ENCODE results near the gene NUAK1.

DNA sequence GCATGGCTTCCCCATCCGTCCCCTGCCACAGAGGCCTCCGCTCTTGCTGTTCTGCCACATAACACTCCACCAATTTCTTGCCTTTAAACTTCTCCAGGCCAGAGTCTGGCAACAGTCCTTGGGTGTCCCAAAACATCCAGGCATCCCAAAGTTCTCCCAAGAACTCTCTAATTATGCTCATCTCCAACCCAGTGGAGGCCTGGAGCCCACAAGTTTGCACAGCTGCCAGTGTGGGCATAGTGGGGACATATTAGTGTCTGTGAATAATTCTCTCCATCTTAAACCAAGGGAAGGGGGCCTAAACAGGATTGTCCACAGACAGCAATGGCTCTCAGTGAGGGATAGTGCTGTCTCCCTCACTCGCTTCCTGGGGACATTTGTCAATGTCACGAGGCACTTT is 124.8 kb downstream of the NUAK1 start:
- TF ChIP-seq, protein P1, sequence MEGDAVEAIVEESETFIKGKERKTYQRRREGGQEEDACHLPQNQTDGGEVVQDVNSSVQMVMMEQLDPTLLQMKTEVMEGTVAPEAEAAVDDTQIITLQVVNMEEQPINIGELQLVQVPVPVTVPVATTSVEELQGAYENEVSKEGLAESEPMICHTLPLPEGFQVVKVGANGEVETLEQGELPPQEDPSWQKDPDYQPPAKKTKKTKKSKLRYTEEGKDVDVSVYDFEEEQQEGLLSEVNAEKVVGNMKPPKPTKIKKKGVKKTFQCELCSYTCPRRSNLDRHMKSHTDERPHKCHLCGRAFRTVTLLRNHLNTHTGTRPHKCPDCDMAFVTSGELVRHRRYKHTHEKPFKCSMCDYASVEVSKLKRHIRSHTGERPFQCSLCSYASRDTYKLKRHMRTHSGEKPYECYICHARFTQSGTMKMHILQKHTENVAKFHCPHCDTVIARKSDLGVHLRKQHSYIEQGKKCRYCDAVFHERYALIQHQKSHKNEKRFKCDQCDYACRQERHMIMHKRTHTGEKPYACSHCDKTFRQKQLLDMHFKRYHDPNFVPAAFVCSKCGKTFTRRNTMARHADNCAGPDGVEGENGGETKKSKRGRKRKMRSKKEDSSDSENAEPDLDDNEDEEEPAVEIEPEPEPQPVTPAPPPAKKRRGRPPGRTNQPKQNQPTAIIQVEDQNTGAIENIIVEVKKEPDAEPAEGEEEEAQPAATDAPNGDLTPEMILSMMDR (conservative IDR thresholded peaks at IDR 0.05; ENCODE audit: low read depth in 2 of 2), result no peak
- no peak for TF ChIP-seq POLR2AphosphoS5 (IDR thresholded peaks at IDR 0.05; ENCODE audit: low read depth)
- no peak for TF ChIP-seq EZH2 (IDR thresholded peaks at IDR 0.05; ENCODE audit: low read depth, unreplicated experiment)

Data from GM23338 (cell line).